SKM-1 treated with dmso at 0.1 percent for 144 hours (cell line): ENCODE data around the gene RCAN2.
"Not testable (repeated sequence)": the region's sequence is repeated elsewhere in the genome, so short reads cannot be mapped to it uniquely, and the experiment has no call there.

Source experiments
- DNase-seq: peaks from one replicate; lab custom pipeline; 2025; ENCODE audit not compliant: unreplicated experiment; lab: John Stamatoyannopoulos, UW

RCAN2 gene

DNA sequence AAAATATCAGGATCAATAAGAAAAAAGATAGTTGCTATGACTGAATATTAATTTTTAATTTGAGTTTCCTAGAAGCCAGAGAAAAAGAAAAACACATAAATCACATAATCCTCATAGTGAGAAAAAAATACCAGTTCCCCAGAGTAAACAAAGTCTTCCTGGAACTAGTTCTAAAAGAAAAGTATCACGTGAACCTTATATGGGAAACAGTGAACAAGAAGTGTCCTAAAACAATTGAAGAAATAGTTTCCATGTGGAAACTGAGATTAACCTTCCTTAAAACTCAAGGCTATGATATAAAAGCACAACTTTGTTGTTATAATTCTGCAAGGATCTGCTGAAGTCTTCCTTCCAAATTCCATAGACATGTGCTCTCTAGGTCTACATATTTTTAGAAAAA, 50.6 kb downstream of the RCAN2 start:
- no peak for DNase-seq

DNA sequence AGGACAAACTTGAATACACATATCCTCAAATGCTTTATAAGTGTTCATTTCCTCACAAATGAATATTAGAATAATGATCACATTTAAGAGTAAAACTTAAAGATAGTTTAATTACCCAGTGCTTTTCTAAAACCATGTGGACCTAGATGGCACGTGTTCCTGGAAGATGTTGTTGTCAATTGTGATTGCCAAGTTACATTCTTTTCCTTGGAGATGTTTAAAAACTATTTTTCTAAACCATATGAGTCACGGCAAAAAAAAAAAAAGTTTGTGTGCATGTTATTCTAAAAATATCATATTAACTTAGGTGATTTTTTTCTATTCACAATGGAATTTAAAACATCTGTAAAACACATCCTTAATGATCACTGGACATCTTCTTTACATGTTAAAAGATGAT, 51.1 kb downstream of the RCAN2 start:
- no peak for DNase-seq

DNA sequence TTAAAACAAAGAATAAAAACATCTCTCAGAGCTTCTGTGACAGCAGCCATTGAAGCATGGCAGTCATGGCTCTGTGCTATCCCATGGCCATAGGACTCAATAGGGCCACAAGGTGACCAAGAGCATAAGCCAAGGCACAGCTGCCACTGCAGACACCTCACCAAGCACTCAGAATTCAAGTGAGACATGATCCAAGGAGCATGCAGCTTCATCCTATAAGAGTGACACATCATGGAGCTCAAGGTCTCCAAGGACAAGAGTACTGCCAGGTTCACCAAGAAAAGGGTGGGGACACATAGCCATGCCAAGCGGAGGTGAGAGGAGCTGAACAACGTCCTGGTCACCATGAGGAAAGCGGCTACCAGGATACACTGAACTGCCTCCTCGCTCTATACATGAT, 53.0 kb downstream of the RCAN2 start:
- no peak for DNase-seq

DNA sequence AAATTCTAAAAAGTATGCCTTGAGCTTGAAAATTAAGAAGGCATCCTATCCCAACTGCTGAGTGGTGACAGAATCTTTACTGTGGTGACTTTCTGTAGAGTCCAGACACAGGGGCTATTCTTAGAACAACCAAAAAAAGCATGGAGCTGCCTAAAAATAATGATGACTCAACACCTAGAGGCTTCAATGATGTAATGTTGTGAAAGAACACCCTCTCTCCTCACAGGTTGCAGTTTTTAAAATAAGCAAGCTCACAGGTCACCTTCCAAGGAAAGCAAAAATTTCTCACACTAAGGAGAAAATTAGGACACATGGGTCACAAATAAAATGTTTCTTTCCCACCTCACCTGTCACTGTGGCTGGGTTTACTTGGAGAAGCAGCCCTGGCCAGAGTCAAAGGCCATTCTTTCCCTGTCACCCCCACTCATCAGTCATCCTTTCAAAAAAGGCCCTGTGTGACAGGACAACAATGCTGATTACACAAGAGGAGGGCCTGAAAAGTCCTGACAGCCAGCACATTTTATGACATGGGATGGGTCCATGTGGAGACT, 53.5 kb downstream of the RCAN2 start:
- peak; percentile 31 for DNase-seq

DNA sequence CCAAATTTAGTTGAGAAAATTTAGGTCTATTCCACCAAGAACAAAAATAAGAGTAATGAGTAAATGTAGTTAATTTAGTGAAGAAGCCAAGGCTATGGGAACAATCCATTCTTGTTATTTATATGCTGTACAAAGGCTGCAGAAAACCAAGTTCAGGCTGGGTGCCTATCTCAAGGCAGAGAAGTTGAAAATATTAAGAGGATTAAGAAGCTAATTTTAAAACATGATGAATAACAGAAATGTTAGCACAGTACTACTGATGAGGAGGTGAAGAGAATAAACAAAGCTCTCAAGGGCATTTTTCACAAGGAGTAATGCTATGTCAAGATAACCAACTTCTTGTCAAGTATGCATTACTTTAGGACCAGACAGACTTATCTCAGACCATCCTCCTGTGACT, 68.6 kb downstream of the RCAN2 start:
- DNase-seq: no peak

DNA sequence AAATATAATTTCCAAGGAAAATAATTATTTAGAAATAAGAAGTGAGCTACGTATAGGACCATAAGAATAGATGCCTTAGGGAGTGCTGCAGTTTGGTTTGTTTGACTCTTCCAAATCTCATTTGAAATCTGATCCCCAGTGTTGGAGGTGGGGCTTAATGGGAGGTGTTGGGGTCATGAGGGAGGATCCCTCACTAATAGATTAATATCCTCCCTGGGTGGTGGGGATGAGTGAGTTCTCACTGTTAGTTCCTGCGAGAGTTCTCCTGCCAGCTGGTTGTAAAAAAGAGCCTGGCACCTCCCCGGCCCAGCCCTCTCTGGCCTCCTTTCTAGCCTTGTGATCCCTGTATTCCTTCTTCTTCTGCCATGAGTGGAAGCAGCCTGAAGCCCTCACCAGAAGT, 69.3 kb downstream of the RCAN2 start:
- no peak for DNase-seq

DNA sequence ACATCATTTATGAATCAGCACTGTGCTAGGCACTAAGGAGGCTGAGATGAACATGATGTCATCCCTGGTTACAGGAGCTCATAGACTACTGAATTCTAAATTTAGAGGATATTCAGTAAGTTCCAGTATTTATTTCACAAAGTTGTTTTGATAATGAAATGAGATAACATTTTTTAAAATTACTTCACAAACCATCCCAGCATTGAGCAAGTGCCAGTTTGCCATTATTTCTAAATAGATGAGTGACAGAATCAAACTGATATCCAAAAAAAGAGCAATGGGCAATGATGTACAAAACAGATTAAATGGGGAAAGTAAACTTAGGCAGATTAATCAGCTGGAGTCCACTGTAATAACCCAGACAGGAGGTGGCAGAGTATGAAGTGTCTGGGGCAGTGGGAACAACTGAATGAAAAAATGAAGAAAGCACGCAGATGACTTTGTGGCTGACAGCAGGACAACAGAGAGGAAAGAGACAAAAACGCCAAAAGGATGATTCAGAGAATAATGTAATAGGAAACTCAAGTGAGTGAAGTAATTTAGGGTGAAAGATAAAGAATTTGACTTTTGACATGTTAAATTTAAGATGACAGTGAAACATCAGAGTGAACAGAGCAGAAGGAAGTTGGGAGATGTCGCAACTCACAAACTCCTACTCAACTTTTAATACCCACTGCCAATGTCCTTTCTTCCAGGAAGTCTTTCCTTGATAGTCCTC, 70.2 kb downstream of the RCAN2 start:
- peak; percentile 13 for DNase-seq

DNA sequence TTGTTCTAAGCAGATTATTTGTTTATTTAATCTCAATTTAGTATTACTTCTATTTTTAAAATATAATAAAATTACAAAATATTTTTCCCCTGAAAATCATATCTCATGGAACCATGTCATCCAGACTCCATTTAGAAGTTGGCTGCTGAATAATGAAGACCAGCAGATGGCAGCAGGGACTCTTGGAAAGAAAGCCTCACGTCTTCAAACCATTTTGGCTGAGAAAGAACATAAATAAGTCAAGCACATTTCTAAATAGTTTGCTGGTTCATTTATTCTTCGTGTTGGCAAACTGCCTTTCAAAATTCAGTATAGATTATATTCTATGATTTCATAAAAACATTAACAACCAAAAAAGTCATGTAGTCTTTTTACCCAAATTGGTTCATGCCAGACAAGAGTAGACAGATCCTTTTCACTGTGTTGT, 71.7 kb downstream of the RCAN2 start:
- peak; percentile 48 for DNase-seq

DNA sequence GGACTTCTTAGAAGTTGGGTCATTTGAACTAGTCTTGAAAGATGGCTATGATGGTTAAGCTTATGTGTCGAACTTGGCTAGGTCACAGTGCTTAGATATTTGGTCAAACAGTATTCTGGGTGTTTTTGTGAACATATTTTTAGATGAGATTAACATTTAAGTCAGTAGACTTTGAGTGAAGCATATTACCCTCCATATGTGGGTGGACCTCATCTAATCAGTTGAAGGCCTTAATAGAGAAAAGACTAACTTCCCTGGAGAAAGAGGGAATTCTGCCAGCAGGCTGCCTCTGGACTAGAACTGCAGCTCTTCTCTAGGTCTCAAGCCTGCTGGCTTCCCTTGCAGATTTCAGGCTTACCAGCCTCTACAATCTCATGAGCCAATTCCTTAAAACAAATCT, 76.9 kb downstream of the RCAN2 start:
- no peak for DNase-seq

DNA sequence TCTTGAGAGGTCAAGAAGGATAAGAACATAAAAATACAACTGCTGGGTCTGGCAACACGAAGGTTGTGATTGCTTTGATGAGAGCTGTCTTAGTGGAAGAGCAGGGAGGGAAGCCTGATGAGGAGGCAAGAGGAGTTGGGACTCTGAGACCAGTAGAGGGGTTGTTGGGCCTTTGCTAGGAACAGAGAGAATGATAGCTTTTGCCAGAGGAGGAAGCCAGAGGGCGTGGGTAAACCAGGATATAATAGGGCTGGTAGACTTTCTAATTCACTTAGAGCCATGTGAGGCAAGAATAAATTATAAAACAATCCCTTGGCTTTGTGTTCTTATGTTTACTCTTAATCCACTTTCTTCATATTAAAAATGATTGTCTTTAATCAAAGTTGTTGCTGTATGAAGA, 78.6 kb downstream of the RCAN2 start:
- DNase-seq: peak; percentile 39

DNA sequence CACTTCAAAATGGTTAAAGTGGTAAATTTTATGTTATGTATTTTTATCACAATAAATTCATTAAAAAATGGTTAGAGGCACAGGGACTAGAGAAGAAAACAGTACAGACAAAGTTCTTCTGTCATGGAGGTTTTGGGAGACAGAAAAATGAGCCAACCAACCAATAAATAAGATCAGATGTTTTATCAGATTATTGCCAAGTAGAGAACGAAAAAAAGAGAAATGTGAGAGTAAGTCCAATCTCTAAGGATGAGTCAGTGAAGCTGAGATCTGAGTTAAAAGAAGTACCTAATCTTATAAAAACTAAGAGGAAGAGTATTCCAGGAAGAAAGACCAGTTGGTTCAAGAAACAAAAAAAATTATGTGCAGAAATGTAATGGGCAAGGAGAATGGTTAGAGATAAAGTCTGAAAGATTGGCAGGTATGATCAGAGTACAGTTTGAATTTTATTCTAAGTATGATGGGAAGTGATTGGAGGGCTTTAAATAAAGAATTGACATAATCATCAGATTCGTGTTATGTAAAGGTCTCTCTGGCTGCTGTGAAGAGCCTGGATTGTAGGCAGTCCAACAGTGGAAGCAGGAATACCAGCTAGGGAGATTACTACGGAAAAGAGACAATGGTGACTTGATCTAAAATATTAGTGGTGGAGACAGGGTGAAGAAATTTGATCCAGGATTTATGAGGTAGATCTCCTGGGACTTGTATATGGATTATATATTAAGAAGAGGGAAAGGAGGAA, 79.6 kb downstream of the RCAN2 start:
- no peak for DNase-seq

DNA sequence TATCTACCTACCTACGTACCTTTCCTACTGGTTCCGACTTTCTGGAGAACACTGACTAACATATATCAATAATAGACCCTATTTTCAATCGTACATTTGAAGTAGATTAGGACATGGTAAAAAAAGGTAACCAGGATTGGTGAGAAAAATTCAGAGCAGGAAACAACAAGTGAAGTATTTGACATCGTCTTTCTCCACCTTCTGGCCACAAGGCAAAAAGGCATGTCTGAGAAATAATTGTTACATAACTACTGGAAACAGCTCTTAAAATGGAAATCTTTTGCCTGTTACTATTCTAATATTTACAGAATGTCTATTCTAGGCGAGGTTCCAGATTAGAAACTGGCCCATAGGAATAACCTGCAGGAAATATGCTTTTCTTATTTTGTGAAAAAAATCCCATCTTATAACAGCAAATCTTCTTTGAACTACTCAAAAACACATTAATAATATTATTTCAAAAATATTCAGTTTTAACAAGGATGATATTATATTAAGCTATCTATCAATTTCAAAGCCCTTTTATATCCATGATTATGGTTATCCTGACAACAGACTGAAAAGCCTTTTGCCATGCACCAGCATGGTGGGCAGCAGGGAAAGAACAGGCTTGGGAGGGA, 80.8 kb downstream of the RCAN2 start:
- peak; percentile 67 for DNase-seq

DNA sequence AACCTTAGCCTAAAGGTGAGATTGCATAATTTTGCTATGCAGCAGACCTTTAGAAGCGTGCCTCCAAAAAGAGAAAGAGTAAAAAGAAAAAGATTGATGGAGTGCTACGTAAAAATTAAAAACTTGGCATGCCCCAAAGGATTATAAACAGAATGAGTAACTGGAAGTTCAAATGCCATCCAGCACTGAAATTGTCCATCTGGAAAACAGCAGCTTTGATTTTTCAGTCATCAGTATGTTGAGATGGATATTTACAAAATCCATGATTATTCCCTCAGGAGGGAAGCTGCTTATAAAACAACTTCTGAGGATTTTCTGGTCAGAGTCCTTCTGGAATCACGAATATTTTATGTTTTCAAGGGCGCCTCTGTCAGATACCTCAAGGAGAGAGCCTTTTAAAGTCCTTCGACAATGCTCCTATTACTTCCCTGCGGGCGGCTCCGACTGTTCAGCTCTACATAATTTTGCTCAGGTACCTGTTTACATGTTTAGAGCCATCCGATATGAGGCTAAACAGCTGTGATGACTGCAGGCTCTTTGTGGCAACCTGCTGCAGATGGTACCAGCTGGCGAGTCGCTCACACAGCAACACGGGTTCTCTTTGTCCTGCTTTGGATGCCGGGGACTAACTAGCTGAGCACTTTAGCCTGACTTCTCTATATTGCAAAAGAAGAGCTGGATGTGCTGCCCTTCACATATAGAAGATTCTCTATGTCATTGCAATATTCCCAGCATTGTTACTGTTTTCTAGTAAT, 83.3 kb downstream of the RCAN2 start:
- no peak for DNase-seq

DNA sequence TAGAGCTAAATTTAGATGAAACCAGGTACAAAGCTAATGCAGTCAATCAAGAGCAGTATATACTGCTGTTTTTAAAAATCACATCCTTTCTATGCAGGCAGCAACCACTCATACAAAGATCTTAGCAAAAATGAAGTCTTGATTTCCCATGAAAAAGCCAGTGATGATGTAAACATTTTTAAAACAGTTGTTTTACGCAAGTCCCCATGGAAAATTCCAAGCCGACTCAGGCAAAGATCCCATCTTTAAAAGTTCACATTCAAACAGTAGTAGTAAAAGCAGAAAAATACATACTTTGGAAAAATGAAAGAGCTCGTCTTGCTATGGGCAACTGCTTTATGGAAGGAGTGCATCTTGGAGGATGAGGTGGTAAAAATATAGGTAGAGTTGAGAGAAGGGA, 84.0 kb downstream of the RCAN2 start:
- DNase-seq: no peak

DNA sequence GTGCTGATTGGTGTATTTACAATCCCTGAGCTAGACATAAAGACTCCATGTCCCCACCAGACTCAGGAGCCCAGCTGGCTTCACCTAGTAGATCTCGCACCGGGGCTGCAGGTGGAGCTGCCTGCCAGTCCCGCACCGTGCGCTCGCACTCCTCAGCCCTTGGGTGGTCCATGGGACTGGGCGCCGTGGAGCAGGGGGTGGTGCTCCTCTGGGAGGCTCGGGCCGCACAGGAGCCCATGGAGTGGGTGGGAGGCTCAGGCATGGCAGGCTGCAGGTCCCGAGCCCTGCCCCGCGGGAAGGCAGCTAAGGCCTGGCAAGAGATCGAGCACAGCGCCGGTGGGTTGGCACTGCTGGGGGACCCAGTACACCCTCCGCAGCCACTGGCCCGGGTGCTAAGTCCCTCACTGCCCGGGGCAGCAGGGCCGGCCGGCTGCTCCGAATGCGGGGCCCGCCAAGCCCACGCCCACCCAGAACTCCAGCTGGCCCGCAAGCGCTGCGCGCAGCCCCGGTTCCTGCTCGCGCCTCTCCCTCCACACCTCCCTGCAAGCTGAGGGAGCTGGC, 85.5 kb downstream of the RCAN2 start:
- not testable (repeated sequence) for DNase-seq

DNA sequence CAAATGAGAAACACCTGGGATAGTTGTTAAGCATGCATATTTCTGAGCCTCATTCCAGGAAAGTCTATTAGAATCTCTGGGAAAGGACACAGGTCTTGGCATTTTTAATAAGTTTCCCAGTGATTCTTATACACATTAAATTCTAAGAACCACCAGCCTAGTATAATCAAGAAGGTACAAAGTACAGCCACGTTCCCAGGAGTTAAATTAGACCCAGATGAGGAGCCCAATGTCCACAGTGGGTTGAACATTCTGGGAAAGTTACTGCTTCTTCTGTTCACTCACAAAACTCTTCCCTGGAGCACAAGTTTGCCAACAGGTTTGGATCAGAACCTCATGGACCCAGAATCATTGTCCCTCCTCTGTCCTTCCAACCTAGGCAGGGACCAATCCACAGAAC, 90.4 kb downstream of the RCAN2 start:
- DNase-seq: no peak

DNA sequence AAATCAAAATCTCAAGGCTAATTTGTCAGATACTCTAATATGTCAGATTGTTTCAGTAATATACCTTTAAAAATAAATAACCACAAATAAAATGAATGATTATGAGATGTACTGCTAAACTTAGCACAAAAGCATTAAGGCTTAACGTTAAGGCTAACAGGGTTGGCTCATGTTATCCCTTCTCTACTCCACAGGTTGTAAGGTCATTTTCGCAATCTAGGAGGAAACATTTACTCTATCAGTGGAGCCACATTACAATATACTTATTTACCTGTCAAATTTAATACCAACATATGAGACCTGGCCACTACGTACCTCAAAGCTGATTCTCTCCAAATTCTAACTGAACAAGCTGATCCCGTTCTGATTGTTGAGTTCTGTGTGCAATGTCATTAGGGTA, 95.7 kb downstream of the RCAN2 start:
- DNase-seq: no peak

DNA sequence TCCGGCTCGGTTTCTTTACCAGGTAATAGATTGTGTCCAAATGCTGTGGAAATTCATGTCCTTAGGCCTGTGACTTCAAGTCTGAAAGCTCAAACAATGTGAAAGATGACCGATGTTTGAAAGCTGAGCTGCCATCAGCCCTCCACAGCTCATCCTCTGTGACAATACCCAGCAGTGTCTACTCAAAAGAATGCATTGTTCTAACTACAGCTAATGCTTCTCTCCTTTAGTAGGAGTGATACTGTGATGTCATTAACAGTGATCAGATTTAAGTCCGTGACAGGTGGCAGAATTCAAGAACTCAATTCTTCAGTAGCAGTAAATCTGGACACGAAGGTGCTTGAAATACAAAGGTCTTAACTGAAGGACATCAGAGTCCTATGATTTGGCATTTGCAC, 97.3 kb downstream of the RCAN2 start:
- no peak for DNase-seq

DNA sequence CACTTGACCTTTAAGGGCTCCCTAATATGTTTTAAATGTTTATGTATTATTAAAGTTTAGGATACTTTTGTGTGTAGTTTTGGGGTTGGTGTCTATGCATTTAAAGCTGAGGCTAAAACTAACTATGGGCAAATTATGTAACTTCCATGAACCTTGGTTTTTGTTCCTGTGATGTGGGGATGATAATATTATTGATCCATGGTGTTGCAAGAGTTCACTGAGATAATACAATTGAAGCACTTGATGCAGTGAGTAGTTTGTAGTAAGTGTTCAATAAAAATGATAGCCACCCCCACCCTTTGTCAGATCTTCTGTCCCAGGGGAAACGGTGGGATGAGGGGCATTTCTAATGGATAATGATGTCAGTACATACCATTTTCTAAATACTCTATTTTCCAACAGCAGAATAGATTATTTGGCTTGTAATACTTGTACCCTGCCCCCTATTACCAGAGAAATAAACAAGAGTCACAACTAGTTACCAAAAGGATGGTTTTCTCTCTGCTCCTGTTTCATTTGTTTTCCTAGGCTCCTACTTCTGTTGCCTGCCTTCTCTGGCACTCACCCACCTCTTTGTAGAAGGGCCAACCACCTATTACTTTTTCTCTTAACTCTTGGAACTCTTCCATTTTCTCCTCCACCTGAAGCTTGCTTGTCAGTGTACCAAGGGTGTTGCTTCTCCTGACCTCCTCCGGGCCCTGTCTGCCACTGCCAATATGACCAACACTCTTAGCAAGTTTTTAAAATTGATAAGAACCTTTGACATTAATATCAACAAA, 97.9 kb downstream of the RCAN2 start:
- no peak for DNase-seq

DNA sequence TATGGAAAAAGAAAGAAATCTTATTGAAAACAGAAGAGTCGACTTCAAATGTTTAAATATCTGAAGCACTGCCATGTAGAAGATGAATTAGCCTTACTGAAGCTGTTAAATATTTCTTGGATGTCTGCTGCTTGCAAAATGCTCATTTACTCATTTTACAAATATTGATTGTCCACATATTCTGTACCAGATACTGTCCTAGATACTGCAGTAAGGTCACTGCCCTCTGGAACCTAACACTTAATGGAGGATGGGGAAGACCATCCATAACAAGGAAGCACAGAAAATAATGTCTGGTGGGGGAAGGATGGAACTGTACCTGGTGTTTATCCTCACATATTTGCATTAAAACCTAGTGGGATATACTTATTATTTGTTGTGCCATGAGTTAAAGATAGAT, 99.0 kb downstream of the RCAN2 start:
- no peak for DNase-seq
